GM12878 (cell line): Measurements from ENCODE around the gene AGAP2. TPM values are rescaled to one million over a fixed set of nuclear protein-coding genes. Genes with fewer than 3 reads are reported as not detected.

Source experiments
- ATAC-seq: fragments of 200-7000 bp; cut with Tn5 transposase; 3 replicates; pipeline ENCODE4 v1.9.1; 2020; ENCODE audit warnings: mild to moderate bottlenecking, moderate library complexity
- BruUV-seq: library from RNA; stranded (reverse); fragments of 400-500 nt; replicated peaks from 2 replicates; lab custom pipeline; 2021; lab: Mats Ljungman, UMichigan
- CTCF ChIA-PET: fragments of 300-600 bp; sonication (Branson Sonifier 250); formaldehyde crosslinking; extraction: SDS; loops from one replicate; lab custom pipeline; 2021; ENCODE audit warnings: inconsistent platforms; lab: Yijun Ruan, JAX
- POLR2A ChIA-PET: fragments of 350-600 bp; formaldehyde crosslinking; extraction: SDS; loops from one replicate; lab custom pipeline; 2021; ENCODE audit warnings: inconsistent platforms; lab: Charles Lee
- RAD21 ChIA-PET: fragments of 300-600 bp; sonication (Branson Sonifier 250); formaldehyde crosslinking; loops from one replicate; lab custom pipeline; 2023; ENCODE audit warnings: antibody characterized with exemption; ENCODE audit not compliant: unreplicated experiment; lab: Charles Lee
- SMC1A ChIA-PET: fragments of 300-600 bp; sonication (Branson Sonifier 250); formaldehyde crosslinking; loops from one replicate; lab custom pipeline; 2023; ENCODE audit not compliant: unreplicated experiment, uncharacterized antibody; lab: Charles Lee
- DNase-seq: peaks from one replicate; pipeline ENCODE4 v3.0.0-alpha.2; 2011; ENCODE audit warnings: low read depth, low spot score
- FAIRE-seq: peaks from 3 replicates; lab custom pipeline; 2011; peaks lifted over from hg19 to GRCh38; lab: Jason Lieb, UNC
- H2AFZ ChIP-seq: 2 replicates; pipeline ENCODE4 v1.6.0; 2011; ENCODE audit warnings: low read depth, low read length, control low read depth; ENCODE audit not compliant: control insufficient read depth
- H3K27ac ChIP-seq: 2 replicates; pipeline ENCODE4 v1.5.1; 2011; ENCODE audit warnings: control low read depth; ENCODE audit not compliant: control insufficient read depth, insufficient read depth
- H3K27me3 ChIP-seq, 2 experiments: replicated peaks in 1 of 2; 2 replicates each; pipeline versions ENCODE4 v1.6.0 to v1.6.1; 2011; ENCODE audit warnings: low read length in 1 of 2; ENCODE audit not compliant: control insufficient read depth in 2 of 2, insufficient read depth in 2 of 2
- H3K36me3 ChIP-seq, 2 experiments: 2 replicates each; pipeline ENCODE4 v1.5.1; 2011; ENCODE audit warnings: low read length in 1 of 2; ENCODE audit not compliant: control insufficient read depth in 2 of 2, insufficient read depth in 2 of 2
- H3K4me1 ChIP-seq: 2 replicates; pipeline ENCODE4 v1.6.1; 2011; ENCODE audit warnings: mild to moderate bottlenecking, low read length, moderate library complexity, mixed read lengths; ENCODE audit not compliant: control insufficient read depth, insufficient read depth
- H3K4me2 ChIP-seq: 2 replicates; pipeline ENCODE4 v1.6.0; 2011; ENCODE audit warnings: control low read depth; ENCODE audit not compliant: control insufficient read depth, insufficient read depth
- H3K4me3 ChIP-seq: fragments of 200-600 bp; sonication (generic); 2 replicates; pipeline ENCODE4 v1.5.1; 2016
- H3K79me2 ChIP-seq: 2 replicates; pipeline ENCODE4 v1.6.0; 2011; ENCODE audit warnings: low read length; ENCODE audit not compliant: control insufficient read depth, insufficient read depth
- H3K9ac ChIP-seq: 2 replicates; pipeline ENCODE4 v1.8.0; 2011; ENCODE audit warnings: low read length, control low read depth, mixed read lengths; ENCODE audit not compliant: control insufficient read depth, insufficient read depth
- H3K9me3 ChIP-seq: replicated peaks from 3 replicates; pipeline ENCODE4 v1.5.1; 2011; ENCODE audit warnings: mild to moderate bottlenecking, low read length; ENCODE audit not compliant: control insufficient read depth, insufficient read depth
- H4K20me1 ChIP-seq: 2 replicates; pipeline ENCODE4 v1.6.0; 2011; ENCODE audit not compliant: control insufficient read depth, insufficient read depth
- BRCA1 ChIP-seq: IDR thresholded peaks from 2 replicates; pipeline ENCODE4 v1.6.1; 2011; ENCODE audit warnings: low read depth, low read length, improper control_type of control experiment
- CBX3 ChIP-seq: fragments of 200-600 bp; sonication (generic); IDR thresholded peaks from 2 replicates; pipeline ENCODE4 v1.6.1; 2016; ENCODE audit warnings: low read depth, borderline replicate concordance
- CREM ChIP-seq: IDR thresholded peaks from 2 replicates; pipeline ENCODE4 v1.6.1; 2014; ENCODE audit warnings: antibody characterized with exemption, low read depth
- FOXK2 ChIP-seq: fragments of 450-650 bp; IDR thresholded peaks from 2 replicates; pipeline ENCODE4 v1.6.1; 2017; ENCODE audit warnings: mild to moderate bottlenecking, moderate library complexity
- MEF2B ChIP-seq: fragments of 450-650 bp; IDR thresholded peaks from 2 replicates; pipeline ENCODE4 v1.6.1; 2018; ENCODE audit warnings: mild to moderate bottlenecking, moderate library complexity; ENCODE audit not compliant: partially characterized antibody, poor library complexity, severe bottlenecking
- NRF1 ChIP-seq: conservative IDR thresholded peaks from 2 replicates; pipeline ENCODE4 v1.6.1; 2011; ENCODE audit warnings: mild to moderate bottlenecking, low read depth, low read length, improper control_type of control experiment
- STAT3 ChIP-seq: IDR thresholded peaks from 2 replicates; pipeline ENCODE4 v1.6.1; 2011; ENCODE audit warnings: low read depth, low read length, improper control_type of control experiment
- WRNIP1 ChIP-seq: IDR thresholded peaks from 2 replicates; pipeline ENCODE4 v1.6.1; 2011; ENCODE audit warnings: low read depth, low read length, improper control_type of control experiment, borderline replicate concordance
- WGBS: methylation state at CpG from one replicate; pipeline ENCODE4 v1.1.6; 2016; ENCODE audit warnings: low lambda C conversion rate; ENCODE audit not compliant: insufficient replicate concordance, insufficient coverage; ENCODE audit errors: missing lambda C conversion rate; 5-methylcytosine and 5-hydroxymethylcytosine counted together
- in situ Hi-C: fragments of 300-500 bp; cut with MboI; formaldehyde crosslinking; loops from 9 replicates; pipeline ENCODE4 v1.14.3; 2018; ENCODE audit warnings: mixed read lengths
- intact Hi-C: fragments of 100-400 bp; cut with micrococcal nuclease; formaldehyde crosslinking; loops from one replicate; pipeline ENCODE4 v1.14.2; 2022; ENCODE audit not compliant: unreplicated experiment
- polyA plus RNA-seq, 11 experiments: library from polyadenylated mRNA; depleted of rRNA in 4 of 11; unstranded in 6 of 11; stranded (reverse) in 5 of 11; fragments of >200 nt; fragmentation: Nextera tagmentation in 4 of 11; fragmentation: Illumina TruSeq in 1 of 11; extraction: Ambion mirVana in 4 of 11; extraction: Trizol in 1 of 11; gene quantifications; 1 replicate in 1 of 11; 2 replicates in 10 of 11; pipeline versions ENCODE4 v1.2.1 to v1.2.3, GENCODE V29; 2011 to 2016; ENCODE audit warnings: inconsistent platforms in 2 of 11, missing spikeins in 2 of 11, low read depth in 1 of 11
- total RNA-seq, 4 experiments: library from RNA; depleted of rRNA in 3 of 4; stranded (reverse); fragments of >200 nt in 3 of 4; fragmentation: Illumina TruSeq in 1 of 4; extraction: Trizol in 1 of 4; gene quantifications; 2 replicates each; pipeline versions ENCODE4 v1.2.1 to v1.2.3, GENCODE V29; 2013 to 2021
- TF ChIP-seq, protein P1 (sequence below): fragments of 450-650 bp; IDR thresholded peaks from 2 replicates; pipeline ENCODE4 v1.6.1; 2014; ENCODE audit warnings: mild to moderate bottlenecking
- TF ChIP-seq, protein P2 (sequence below): fragments of 450-650 bp; formaldehyde crosslinking; IDR thresholded peaks from 2 replicates; pipeline ENCODE4 v1.5.0; 2022; ENCODE audit warnings: mild to moderate bottlenecking, missing genetic modification characterization

Gene AGAP2
- total and polyA plus RNA-seq, 10 of the 15 experiments (the other 5 are each of a cell fraction or from before 2014, with no cell fraction given) = 0.29 to 19.8 (median 11.0) TPM

DNA sequence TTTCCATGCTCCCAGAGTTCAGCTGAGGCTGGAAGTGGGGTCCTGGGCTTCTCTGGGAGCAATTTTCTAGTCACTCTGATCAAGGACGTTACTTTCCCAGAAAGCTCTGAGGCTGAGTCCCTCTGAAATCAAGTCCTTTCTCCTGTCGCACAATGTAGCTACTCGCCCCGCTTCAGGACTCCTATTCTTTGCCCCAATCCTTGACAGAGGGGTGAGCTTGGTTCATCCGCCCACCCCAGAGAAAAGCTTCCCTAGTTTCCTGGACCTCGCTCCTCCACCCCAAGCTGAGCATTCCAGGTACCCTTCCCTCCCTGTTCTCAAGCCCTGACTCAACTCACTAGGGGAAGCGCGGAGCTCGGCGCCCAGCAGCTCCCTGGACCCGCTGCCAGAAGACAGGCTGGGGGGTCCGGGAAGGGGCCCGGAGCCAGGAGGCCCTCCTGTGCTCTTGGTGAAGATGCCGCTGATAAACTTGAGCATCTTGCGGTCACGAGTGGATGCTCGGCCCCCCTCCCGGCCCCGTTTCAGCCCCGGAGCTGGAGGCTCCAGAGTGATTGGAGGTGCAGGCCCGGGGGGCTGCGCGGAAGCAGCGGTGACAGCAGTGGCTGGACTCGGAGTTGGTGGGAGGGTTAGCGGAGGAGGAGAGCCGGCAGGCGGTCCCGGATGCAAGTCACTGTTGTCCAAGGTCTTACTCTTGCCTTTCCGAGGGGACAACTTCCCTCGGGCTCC lies 1.6 kb downstream of the AGAP2 start:
- ATAC-seq = no peak
- no peak overlapping the region for H3K4me3 ChIP-seq
- H3K79me2 ChIP-seq = peaks cover 18% of the 10 kb centered on the region
- POLR2A ChIA-PET = no interaction called here
- FAIRE-seq = no peak
- no peaks in the 10 kb centered on the region for H3K9me3 ChIP-seq
- in situ Hi-C loops (no loop called here), intact Hi-C loops (no loop called here)
- H3K27me3 ChIP-seq = no peaks in the 10 kb centered on the region
- SMC1A ChIA-PET = no interaction called here
- H3K36me3 ChIP-seq = peaks cover 1 to 4% of the 10 kb centered on the region in 2 experiments; a peak in 3 of 4 replicates
- no peak overlapping the region for H3K27ac ChIP-seq
- peaks cover 7% of the 10 kb centered on the region for H3K4me1 ChIP-seq
- no peak overlapping the region for H2AFZ ChIP-seq
- WGBS = 94% methylated on average over 22 of the region's 31 CpGs
- RAD21 ChIA-PET = no interaction called here
- no peak overlapping the region for H3K4me2 ChIP-seq
- BruUV-seq = no TSS peak
- no peaks in the 10 kb centered on the region for H4K20me1 ChIP-seq
- CTCF ChIA-PET = no interaction called here
- DNase-seq = no peak
- no peak for TF ChIP-seq CREM
- no peak for TF ChIP-seq WRNIP1
- TF ChIP-seq MEF2B = no peak
- no peak overlapping the region for H3K9ac ChIP-seq

GRCh38 chr12:57735952-57736740 lies 2.4 kb downstream of the AGAP2 start:
- H3K9me3 ChIP-seq = no peaks in the 10 kb centered on the region
- no peak for DNase-seq
- no peak overlapping the region for H3K27ac ChIP-seq
- intact Hi-C loops = no loop called here
- 92% methylated on average over 48 of the region's 49 CpGs for WGBS
- H3K9ac ChIP-seq = no peak overlapping the region
- RAD21 ChIA-PET = no interaction called here
- H3K36me3 ChIP-seq = peaks cover 1 to 4% of the 10 kb centered on the region in 2 experiments; a peak in 3 of 4 replicates
- no TSS peak for BruUV-seq
- CTCF ChIA-PET = no interaction called here
- H3K27me3 ChIP-seq = no peaks in the 10 kb centered on the region
- FAIRE-seq = no peak
- POLR2A ChIA-PET = no interaction called here
- H3K4me3 ChIP-seq = no peak overlapping the region
- peaks cover 7% of the 10 kb centered on the region for H3K4me1 ChIP-seq
- SMC1A ChIA-PET = no interaction called here
- in situ Hi-C loops = no loop called here
- H2AFZ ChIP-seq = no peak overlapping the region
- peaks cover 10% of the 10 kb centered on the region for H3K79me2 ChIP-seq
- H3K4me2 ChIP-seq = no peak overlapping the region
- no peak for ATAC-seq
- H4K20me1 ChIP-seq = no peaks in the 10 kb centered on the region
- TF ChIP-seq, protein P1, sequence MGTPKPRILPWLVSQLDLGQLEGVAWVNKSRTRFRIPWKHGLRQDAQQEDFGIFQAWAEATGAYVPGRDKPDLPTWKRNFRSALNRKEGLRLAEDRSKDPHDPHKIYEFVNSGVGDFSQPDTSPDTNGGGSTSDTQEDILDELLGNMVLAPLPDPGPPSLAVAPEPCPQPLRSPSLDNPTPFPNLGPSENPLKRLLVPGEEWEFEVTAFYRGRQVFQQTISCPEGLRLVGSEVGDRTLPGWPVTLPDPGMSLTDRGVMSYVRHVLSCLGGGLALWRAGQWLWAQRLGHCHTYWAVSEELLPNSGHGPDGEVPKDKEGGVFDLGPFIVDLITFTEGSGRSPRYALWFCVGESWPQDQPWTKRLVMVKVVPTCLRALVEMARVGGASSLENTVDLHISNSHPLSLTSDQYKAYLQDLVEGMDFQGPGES = no peak
- TF ChIP-seq FOXK2 = no peak
- TF ChIP-seq CBX3 = no peak
- TF ChIP-seq, protein P2, sequence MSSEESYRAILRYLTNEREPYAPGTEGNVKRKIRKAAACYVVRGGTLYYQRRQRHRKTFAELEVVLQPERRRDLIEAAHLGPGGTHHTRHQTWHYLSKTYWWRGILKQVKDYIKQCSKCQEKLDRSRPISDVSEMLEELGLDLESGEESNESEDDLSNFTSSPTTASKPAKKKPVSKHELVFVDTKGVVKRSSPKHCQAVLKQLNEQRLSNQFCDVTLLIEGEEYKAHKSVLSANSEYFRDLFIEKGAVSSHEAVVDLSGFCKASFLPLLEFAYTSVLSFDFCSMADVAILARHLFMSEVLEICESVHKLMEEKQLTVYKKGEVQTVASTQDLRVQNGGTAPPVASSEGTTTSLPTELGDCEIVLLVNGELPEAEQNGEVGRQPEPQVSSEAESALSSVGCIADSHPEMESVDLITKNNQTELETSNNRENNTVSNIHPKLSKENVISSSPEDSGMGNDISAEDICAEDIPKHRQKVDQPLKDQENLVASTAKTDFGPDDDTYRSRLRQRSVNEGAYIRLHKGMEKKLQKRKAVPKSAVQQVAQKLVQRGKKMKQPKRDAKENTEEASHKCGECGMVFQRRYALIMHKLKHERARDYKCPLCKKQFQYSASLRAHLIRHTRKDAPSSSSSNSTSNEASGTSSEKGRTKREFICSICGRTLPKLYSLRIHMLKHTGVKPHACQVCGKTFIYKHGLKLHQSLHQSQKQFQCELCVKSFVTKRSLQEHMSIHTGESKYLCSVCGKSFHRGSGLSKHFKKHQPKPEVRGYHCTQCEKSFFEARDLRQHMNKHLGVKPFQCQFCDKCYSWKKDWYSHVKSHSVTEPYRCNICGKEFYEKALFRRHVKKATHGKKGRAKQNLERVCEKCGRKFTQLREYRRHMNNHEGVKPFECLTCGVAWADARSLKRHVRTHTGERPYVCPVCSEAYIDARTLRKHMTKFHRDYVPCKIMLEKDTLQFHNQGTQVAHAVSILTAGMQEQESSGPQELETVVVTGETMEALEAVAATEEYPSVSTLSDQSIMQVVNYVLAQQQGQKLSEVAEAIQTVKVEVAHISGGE = no peak
- TF ChIP-seq NRF1 = no peak
- TF ChIP-seq BRCA1 = no peak
- no peak for TF ChIP-seq STAT3
